K562 (cell line): Measurements from ENCODE around the gene ZBTB24. TPM values are rescaled to one million over a fixed set of nuclear protein-coding genes. Genes with fewer than 3 reads are reported as not detected.
A peak's percentile ranks its signal among the peaks of the same experiment; 100 is the strongest.

Experiments used
- BCOR ChIP-seq: fragments of 450-650 bp; IDR thresholded peaks from 2 replicates; pipeline ENCODE4 v1.6.1; 2016
- DNMT1 ChIP-seq: fragments of 450-650 bp; IDR thresholded peaks from 2 replicates; pipeline ENCODE4 v1.6.1; 2016; ENCODE audit warnings: antibody characterized with exemption, mild to moderate bottlenecking
- FIP1L1 ChIP-seq: fragments of 200-400 bp; formaldehyde crosslinking; IDR thresholded peaks from 2 replicates; pipeline ENCODE4 v1.6.1; 2018; ENCODE audit warnings: mild to moderate bottlenecking, low read depth, low read length; ENCODE audit not compliant: poor library complexity, severe bottlenecking
- NFE2L1 ChIP-seq: fragments of 450-650 bp; IDR thresholded peaks from 2 replicates; pipeline ENCODE4 v1.6.1; 2016; ENCODE audit warnings: missing genetic modification characterization, low read depth, mild to moderate bottlenecking, missing compliant biosample characterization, moderate library complexity, borderline replicate concordance
- NFIC ChIP-seq: fragments of 450-650 bp; IDR thresholded peaks from 2 replicates; pipeline ENCODE4 v1.6.1; 2017; ENCODE audit warnings: mild to moderate bottlenecking, inconsistent platforms
- NFYB ChIP-seq: IDR thresholded peaks from 2 replicates; pipeline ENCODE4 v1.6.1; 2011; ENCODE audit warnings: mild to moderate bottlenecking, moderate library complexity; ENCODE audit not compliant: insufficient read length; ENCODE audit errors: extremely low read depth
- RBBP5 ChIP-seq: fragments of 200-600 bp; sonication (generic); IDR thresholded peaks from 2 replicates; pipeline ENCODE4 v1.6.1; 2012; ENCODE audit warnings: borderline replicate concordance, mild to moderate bottlenecking, low read length, control low read depth, inconsistent platforms; ENCODE audit not compliant: insufficient read depth, poor library complexity, severe bottlenecking
- RFX7 ChIP-seq: fragments of 250-450 bp; sonication (Bioruptor Pico); IDR thresholded peaks from 2 replicates; pipeline ENCODE4 v1.5.1; 2021; ENCODE audit warnings: mild to moderate bottlenecking
- SPI1 ChIP-seq: IDR thresholded peaks from 2 replicates; pipeline ENCODE4 v1.6.1; 2011; ENCODE audit warnings: low read depth, low read length, control low read depth, borderline replicate concordance
- SREBF1 ChIP-seq: fragments of 150-350 bp; IDR thresholded peaks from 2 replicates; pipeline ENCODE4 v1.6.1; 2014; ENCODE audit warnings: antibody characterized with exemption, low read depth, low read length, borderline replicate concordance
- SRF ChIP-seq, 2 experiments: fragments of 250-450, 450-650 bp in 1 of 2; sonication (Bioruptor Pico) in 1 of 2; sonication (generic) in 1 of 2; formaldehyde crosslinking; IDR thresholded peaks; 2 replicates each; pipeline versions ENCODE4 v1.5.0 to v1.5.1; 2020 to 2022; ENCODE audit warnings: mild to moderate bottlenecking in 1 of 2, missing genetic modification reagents in 1 of 2
- TSC22D4 ChIP-seq: fragments of 450-650 bp; IDR thresholded peaks from 2 replicates; pipeline ENCODE4 v1.6.1; 2016; ENCODE audit warnings: missing genetic modification characterization, missing biosample characterization, control low read depth
- ZBTB26 ChIP-seq: fragments of 450-650 bp; formaldehyde crosslinking; IDR thresholded peaks from 2 replicates; pipeline ENCODE4 v1.4.0; 2022; ENCODE audit warnings: missing genetic modification characterization
- ZFP1 ChIP-seq: fragments of 450-650 bp; formaldehyde crosslinking; IDR thresholded peaks from 2 replicates; pipeline ENCODE4 v1.4.0; 2020; ENCODE audit warnings: mild to moderate bottlenecking, mixed read lengths
- ZNF407 ChIP-seq: fragments of 450-650 bp; IDR thresholded peaks from 2 replicates; pipeline ENCODE4 v1.6.1; 2016; ENCODE audit warnings: low read depth
- ZNF512 ChIP-seq: IDR thresholded peaks from 2 replicates; pipeline ENCODE4 v1.6.1; 2016; ENCODE audit warnings: missing genetic modification characterization, missing compliant biosample characterization
- ZNF644 ChIP-seq: fragments of 200-800 bp; sonication (Bioruptor generic); IDR thresholded peaks from 2 replicates; pipeline ENCODE4 v1.6.1; 2016; ENCODE audit warnings: low read depth, missing genetic modification characterization, missing compliant biosample characterization
- ZNF696 ChIP-seq: fragments of 250-450 bp; sonication (Bioruptor Pico); conservative IDR thresholded peaks from 2 replicates; pipeline ENCODE4 v1.4.0; 2020; ENCODE audit warnings: mild to moderate bottlenecking, moderate library complexity
- polyA plus RNA-seq, 8 experiments: library from polyadenylated mRNA; depleted of rRNA in 4 of 8; stranded (reverse) in 5 of 8; unstranded in 3 of 8; fragments of >200 nt; fragmentation: Nextera tagmentation in 2 of 8; fragmentation: Illumina TruSeq in 1 of 8; extraction: Ambion mirVana in 2 of 8; extraction: Trizol in 1 of 8; gene quantifications; 2 replicates each; pipeline versions ENCODE4 v1.2.1 to v1.2.3, GENCODE V29; 2011 to 2014; ENCODE audit warnings: inconsistent platforms in 1 of 8, missing spikeins in 1 of 8
- total RNA-seq, 7 experiments: library from RNA; depleted of rRNA in 6 of 7; stranded (reverse); fragments of >200 nt in 6 of 7; fragmentation: Illumina TruSeq in 2 of 7; extraction: Trizol in 2 of 7; gene quantifications; 2 replicates each; pipeline versions ENCODE4 v1.2.1 to v1.2.3, GENCODE V29; 2011 to 2021; ENCODE audit warnings: low replicate concordance in 1 of 7

The ZBTB24 gene
- total and polyA plus RNA-seq, 9 of the 15 experiments (the other 6 are each of a cell fraction or from before 2014, with no cell fraction given): 2.0 to 16.7 (median 8.3) TPM

- TF ChIP-seq RBBP5 (peak; percentile 14), FIP1L1 (no peak), TSC22D4 (no peak), ZBTB26 (CRISPR knock-in tag) (no peak), RFX7 (no peak), BCOR (no peak), ZNF696 (no peak), NFIC (peak; percentile 70), SRF (CRISPR knock-in tag; IDR thresholded peaks at IDR 0.05) (0 out of 4 replicates have a peak, but pooled peaks of 1 of the 2 experiments have one; percentile 47), NFYB (no peak), ZFP1 (CRISPR knock-in tag) (no peak), DNMT1 (no peak), SPI1 (no peak), NFE2L1 (tag) (no peak), ZNF512 (tag) (no peak), ZNF644 (tag) (no peak), ZNF407 (no peak), SREBF1 (no peak)
Observed at GRCh38 chr6:109455437-109456110, 27.4 kb downstream of the ZBTB24 start, which contains the start of gene MICAL1 (continued).
